Stimulated activated CD4-positive, alpha-beta T cell treated with anti-CD3 and anti-CD28 coated beads, TNF-alpha, amount 100 ng/mL, for 48 hours (primary cell): ENCODE data around the gene CRTC1.
"Not testable (repeated sequence)": the region's sequence is repeated elsewhere in the genome, so short reads cannot be mapped to it uniquely, and the experiment has no call there.

ENCODE experiments used
- DNase-seq, 3 donors: peaks; one replicate each; pipeline ENCODE4 v3.0.0-alpha.2; 2020; ENCODE audit warnings: low read depth in 3 of 3

CRTC1 gene

GRCh38 chr19:18802354-18802753 is 118.9 kb downstream of the CRTC1 start:
- DNase-seq: no peak

- no peak for DNase-seq
These were observed 120.2 kb downstream of the CRTC1 start for GRCh38 chr19:18803550-18804138.

GRCh38 chr19:18804139-18804601 is 120.7 kb downstream of the CRTC1 start:
- no peak for DNase-seq

GRCh38 chr19:18804643-18805042 is 121.2 kb downstream of the CRTC1 start:
- no peak for DNase-seq

GRCh38 chr19:18807861-18808331 is 124.4 kb downstream of the CRTC1 start:
- DNase-seq: no peak

GRCh38 chr19:18809149-18809868 is 125.8 kb downstream of the CRTC1 start:
- DNase-seq: no peak

- DNase-seq: not testable (repeated sequence)
These were observed 128.2 kb downstream of the CRTC1 start for GRCh38 chr19:18811638-18812037.

GRCh38 chr19:18814063-18814462 is 130.6 kb downstream of the CRTC1 start:
- no peak for DNase-seq

- no peak for DNase-seq
These were observed 132.2 kb downstream of the CRTC1 start for GRCh38 chr19:18815673-18816072.

GRCh38 chr19:18816645-18817044 is 133.2 kb downstream of the CRTC1 start:
- not testable (repeated sequence) for DNase-seq

- DNase-seq: no peak
These were observed 134.1 kb downstream of the CRTC1 start for GRCh38 chr19:18817574-18817973.

GRCh38 chr19:18828786-18829185 is 145.3 kb downstream of the CRTC1 start:
- no peak for DNase-seq

- no peak for DNase-seq
These were observed 147.0 kb downstream of the CRTC1 start for GRCh38 chr19:18830488-18830887.

- peak; percentile 91 to 95 (median 91) for DNase-seq
These were observed 148.2 kb downstream of the CRTC1 start, which contains the start of gene UPF1 for GRCh38 chr19:18831524-18832305. UPF1 (plus strand) TSS chr19:18831959; CDS start chr19:18832210, 251 bp downstream.
